AG09309 (cell line): ENCODE data around the gene CTNND2.
"Not testable (repeated sequence)": the region's sequence is repeated elsewhere in the genome, so short reads cannot be mapped to it uniquely, and the experiment has no call there.

ENCODE experiments used
- DNase-seq: peaks from one replicate; pipeline ENCODE4 v3.0.0-alpha.2; 2010; ENCODE audit warnings: low read depth
- H3K4me3 ChIP-seq: 2 replicates; pipeline ENCODE4 v1.5.1; 2011; ENCODE audit warnings: mild to moderate bottlenecking, low read depth, low read length, moderate library complexity; ENCODE audit not compliant: control insufficient read depth
- TF ChIP-seq, protein P1 (sequence below): IDR thresholded peaks from 2 replicates; pipeline ENCODE4 v1.5.1; 2011; ENCODE audit warnings: mild to moderate bottlenecking, low read depth, low read length, inconsistent platforms; ENCODE audit not compliant: insufficient read depth, control insufficient read depth; ENCODE audit errors: missing control alignments

The CTNND2 gene

DNA sequence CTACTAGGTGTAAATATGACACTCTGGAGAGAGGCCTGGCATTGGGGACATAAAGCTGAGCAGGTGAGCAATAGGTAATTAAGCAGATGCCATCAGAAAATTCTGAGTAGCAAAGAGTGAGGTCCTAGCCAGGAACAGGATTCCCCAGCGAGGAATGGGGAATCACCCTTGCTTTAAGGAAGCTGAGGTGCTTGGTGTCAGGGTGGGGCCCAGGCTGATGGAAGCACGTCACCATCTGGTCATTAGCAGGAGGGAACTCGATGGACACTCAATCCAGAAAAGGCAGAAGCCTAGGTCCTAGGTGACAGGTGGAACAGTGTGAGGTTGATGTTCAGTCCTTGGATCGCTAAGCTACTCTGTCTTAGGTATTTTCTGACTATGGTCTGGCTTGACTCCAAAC, 580.5 kb downstream of the CTNND2 start:
- TF ChIP-seq, protein P1, sequence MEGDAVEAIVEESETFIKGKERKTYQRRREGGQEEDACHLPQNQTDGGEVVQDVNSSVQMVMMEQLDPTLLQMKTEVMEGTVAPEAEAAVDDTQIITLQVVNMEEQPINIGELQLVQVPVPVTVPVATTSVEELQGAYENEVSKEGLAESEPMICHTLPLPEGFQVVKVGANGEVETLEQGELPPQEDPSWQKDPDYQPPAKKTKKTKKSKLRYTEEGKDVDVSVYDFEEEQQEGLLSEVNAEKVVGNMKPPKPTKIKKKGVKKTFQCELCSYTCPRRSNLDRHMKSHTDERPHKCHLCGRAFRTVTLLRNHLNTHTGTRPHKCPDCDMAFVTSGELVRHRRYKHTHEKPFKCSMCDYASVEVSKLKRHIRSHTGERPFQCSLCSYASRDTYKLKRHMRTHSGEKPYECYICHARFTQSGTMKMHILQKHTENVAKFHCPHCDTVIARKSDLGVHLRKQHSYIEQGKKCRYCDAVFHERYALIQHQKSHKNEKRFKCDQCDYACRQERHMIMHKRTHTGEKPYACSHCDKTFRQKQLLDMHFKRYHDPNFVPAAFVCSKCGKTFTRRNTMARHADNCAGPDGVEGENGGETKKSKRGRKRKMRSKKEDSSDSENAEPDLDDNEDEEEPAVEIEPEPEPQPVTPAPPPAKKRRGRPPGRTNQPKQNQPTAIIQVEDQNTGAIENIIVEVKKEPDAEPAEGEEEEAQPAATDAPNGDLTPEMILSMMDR: no peak
- no peak overlapping the region for H3K4me3 ChIP-seq
- DNase-seq: no peak

GRCh38 chr5:11322133-11322532, 582.1 kb downstream of the CTNND2 start:
- no peak overlapping the region for H3K4me3 ChIP-seq
- no peak for DNase-seq
- TF ChIP-seq, protein P1: no peak

DNA sequence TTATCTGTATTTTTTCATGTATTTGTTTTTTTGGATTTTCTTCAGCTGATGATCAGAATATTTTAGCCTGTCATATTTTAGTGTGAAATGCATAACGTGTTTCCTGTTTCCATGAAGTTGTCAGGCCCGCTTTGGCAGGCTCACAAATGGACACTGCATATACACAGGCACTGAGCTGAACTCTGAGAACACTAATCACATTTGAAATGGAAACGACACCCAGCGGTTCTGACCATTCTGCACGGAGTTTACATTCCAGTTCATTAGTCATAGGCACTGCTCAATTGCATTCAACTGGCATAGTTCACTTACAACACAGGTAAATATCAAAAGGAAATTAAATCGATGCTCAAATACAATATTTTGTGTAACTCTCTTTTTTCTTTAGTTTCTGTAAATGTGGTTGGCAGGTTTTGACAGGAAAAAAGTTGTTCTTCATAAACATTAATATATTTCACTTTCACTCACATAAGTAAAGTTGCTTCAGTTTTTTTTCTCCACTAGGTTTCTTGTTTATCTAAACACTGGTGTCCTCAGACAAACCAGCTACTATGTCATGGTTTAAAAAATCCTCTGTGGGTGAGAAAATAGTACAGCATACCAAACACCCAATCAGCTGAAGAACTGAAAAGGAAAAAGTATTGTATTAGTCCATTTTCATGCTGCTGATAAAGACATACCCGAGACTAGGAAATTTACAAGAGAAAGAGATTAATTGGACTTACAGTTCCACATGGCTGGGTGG, 584.2 kb downstream of the CTNND2 start:
- no peak overlapping the region for H3K4me3 ChIP-seq
- TF ChIP-seq, protein P1: no peak
- no peak for DNase-seq

DNA sequence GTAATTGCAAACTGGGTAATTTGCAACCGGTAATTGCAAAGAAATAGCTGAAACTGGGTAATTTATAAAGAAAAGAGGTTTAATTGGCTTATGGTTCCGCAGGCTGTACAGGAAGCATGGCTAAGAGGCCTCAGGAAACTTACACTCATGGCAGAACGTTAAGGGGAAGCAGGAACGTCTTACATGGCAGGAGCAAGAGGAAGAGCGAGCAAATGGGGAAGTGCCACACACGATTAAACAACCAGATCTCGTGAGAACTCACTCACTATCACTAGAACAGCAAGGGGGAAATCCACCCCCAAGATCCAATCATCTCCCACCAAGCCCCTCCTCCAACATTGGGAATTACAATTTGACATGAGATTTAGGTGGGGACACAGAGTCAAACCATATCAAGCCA, 590.6 kb downstream of the CTNND2 start:
- not testable (repeated sequence) for H3K4me3 ChIP-seq, DNase-seq

- TF ChIP-seq, protein P1: no peak
- DNase-seq: no peak
- H3K4me3 ChIP-seq: no peak overlapping the region
These were observed 592.5 kb downstream of the CTNND2 start for GRCh38 chr5:11311731-11312130.

DNA sequence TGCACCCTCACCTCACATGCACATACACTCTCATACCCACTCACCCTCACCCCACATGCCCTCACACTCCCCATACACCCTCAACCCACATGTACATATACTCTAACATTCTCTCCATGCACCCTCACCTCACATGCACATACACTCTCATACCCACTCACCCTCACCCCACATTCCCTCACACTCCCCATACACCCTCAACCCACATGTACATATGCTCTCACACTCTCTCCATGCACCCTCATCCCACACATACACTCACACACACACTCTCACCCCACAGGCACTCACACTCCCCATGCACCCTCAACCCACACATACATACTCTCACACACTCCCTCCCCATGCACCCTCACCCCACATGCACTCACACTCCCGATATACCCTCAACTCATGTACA, 593.0 kb downstream of the CTNND2 start:
- TF ChIP-seq, protein P1: no peak
- no peak overlapping the region for H3K4me3 ChIP-seq
- DNase-seq: no peak

GRCh38 chr5:11310158-11310557, 594.1 kb downstream of the CTNND2 start:
- no peak for DNase-seq
- no peak overlapping the region for H3K4me3 ChIP-seq
- TF ChIP-seq, protein P1: no peak
